Measurements from ENCODE around the gene TBL3.

Gene TBL3

DNA sequence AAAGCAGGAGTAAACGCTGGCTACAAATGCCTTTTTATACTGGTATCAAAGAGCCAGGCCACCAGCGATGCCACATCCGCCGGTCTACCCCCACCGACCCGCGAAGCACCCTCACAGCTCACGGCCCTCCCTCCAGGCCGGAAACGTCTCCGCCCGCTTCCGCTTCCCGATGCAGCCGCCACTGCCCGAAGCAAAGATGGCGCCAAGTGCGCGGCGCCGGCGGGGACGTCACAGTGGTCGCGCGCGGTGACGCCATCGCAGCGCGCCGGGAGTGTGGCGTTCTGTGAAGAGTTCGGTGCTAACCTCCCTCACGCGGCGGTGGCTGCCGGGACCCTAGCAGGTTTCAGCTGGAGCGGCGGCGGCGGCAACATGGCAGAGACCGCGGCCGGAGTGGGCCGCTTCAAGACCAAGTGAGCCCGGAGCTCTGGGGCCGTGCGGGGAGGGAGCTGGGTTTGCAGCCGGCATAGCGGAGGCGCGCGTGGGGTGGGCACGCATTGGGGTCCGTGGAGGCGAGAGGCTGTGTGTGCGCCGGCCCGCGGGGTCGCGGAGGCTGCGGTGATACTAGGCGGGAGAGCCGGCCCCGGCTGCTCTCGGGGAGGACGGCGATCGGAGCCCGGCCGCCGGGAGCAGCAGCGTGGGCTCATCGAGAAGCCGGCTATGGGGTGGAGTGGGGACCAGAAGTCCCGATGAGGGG is at the start of gene TBL3:
TBL3 (plus strand) TSS at position 258 of the 694 bp plus-strand sequence; CDS start at position 370, 112 bp downstream.
- TF ChIP-seq ISL1 (CRISPR knock-in tag; IDR thresholded peaks at IDR 0.05) (no peak), ZFP3 (CRISPR knock-in tag; IDR thresholded peaks at IDR 0.05) (0 out of 2 replicates have a peak, but pooled peaks have one; percentile 61), ZNF70 (CRISPR knock-in tag; IDR thresholded peaks at IDR 0.05) (no peak)
- peak; percentile 96 for ATAC-seq

DNA sequence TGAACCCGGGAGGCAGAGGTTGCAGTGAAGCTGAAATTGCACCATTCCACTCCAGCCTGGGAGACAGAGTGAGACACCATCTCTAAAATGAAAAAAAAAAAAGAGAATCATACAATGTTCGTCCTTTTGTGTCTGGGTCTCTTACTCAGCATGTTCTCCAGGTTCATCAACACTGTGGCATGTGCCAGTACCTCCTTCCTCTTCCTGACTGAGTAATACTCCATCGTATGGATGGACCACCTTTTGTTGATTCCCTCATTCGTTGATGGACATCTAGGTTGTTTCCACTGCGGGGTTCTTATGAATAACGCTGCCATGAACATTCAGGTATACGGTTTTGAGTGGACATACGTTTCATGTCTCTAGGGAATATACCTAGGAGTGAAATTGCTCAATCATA is 49.5 kb upstream of the TBL3 start:
- TF ChIP-seq BACH2 (CRISPR knock-in tag; IDR thresholded peaks at IDR 0.05; ENCODE audit: borderline replicate concordance) (no peak), PPARA (CRISPR knock-in tag; IDR thresholded peaks at IDR 0.05; ENCODE audit: borderline replicate concordance) (no peak), ZNF8 (CRISPR knock-in tag; IDR thresholded peaks at IDR 0.05) (no peak), SNAI2 (CRISPR knock-in tag; IDR thresholded peaks at IDR 0.05) (no peak), TOX (CRISPR knock-in tag; IDR thresholded peaks at IDR 0.05; ENCODE audit: borderline replicate concordance) (no peak), RARB (CRISPR knock-in tag; IDR thresholded peaks at IDR 0.05) (no peak), GLIS3 (CRISPR knock-in tag; IDR thresholded peaks at IDR 0.05) (no peak), ZFP3 (CRISPR knock-in tag; IDR thresholded peaks at IDR 0.05) (no peak), OSR1 (CRISPR knock-in tag; IDR thresholded peaks at IDR 0.05) (no peak), ZFP30 (CRISPR knock-in tag; IDR thresholded peaks at IDR 0.05) (no peak), ARNTL (CRISPR knock-in tag; IDR thresholded peaks at IDR 0.05; ENCODE audit: borderline replicate concordance, low read depth) (no peak), ISL1 (CRISPR knock-in tag; IDR thresholded peaks at IDR 0.05) (no peak)
- TF ChIP-seq, protein P1, sequence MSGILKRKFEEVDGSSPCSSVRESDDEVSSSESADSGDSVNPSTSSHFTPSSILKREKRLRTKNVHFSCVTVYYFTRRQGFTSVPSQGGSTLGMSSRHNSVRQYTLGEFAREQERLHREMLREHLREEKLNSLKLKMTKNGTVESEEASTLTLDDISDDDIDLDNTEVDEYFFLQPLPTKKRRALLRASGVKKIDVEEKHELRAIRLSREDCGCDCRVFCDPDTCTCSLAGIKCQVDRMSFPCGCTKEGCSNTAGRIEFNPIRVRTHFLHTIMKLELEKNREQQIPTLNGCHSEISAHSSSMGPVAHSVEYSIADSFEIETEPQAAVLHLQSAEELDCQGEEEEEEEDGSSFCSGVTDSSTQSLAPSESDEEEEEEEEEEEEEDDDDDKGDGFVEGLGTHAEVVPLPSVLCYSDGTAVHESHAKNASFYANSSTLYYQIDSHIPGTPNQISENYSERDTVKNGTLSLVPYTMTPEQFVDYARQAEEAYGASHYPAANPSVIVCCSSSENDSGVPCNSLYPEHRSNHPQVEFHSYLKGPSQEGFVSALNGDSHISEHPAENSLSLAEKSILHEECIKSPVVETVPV (CRISPR knock-in tag; IDR thresholded peaks at IDR 0.05), result no peak
- TF ChIP-seq, protein P2, sequence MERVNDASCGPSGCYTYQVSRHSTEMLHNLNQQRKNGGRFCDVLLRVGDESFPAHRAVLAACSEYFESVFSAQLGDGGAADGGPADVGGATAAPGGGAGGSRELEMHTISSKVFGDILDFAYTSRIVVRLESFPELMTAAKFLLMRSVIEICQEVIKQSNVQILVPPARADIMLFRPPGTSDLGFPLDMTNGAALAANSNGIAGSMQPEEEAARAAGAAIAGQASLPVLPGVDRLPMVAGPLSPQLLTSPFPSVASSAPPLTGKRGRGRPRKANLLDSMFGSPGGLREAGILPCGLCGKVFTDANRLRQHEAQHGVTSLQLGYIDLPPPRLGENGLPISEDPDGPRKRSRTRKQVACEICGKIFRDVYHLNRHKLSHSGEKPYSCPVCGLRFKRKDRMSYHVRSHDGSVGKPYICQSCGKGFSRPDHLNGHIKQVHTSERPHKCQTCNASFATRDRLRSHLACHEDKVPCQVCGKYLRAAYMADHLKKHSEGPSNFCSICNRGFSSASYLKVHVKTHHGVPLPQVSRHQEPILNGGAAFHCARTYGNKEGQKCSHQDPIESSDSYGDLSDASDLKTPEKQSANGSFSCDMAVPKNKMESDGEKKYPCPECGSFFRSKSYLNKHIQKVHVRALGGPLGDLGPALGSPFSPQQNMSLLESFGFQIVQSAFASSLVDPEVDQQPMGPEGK (CRISPR knock-in tag; IDR thresholded peaks at IDR 0.05; ENCODE audit: borderline replicate concordance), result no peak
- TF ChIP-seq, protein P3, sequence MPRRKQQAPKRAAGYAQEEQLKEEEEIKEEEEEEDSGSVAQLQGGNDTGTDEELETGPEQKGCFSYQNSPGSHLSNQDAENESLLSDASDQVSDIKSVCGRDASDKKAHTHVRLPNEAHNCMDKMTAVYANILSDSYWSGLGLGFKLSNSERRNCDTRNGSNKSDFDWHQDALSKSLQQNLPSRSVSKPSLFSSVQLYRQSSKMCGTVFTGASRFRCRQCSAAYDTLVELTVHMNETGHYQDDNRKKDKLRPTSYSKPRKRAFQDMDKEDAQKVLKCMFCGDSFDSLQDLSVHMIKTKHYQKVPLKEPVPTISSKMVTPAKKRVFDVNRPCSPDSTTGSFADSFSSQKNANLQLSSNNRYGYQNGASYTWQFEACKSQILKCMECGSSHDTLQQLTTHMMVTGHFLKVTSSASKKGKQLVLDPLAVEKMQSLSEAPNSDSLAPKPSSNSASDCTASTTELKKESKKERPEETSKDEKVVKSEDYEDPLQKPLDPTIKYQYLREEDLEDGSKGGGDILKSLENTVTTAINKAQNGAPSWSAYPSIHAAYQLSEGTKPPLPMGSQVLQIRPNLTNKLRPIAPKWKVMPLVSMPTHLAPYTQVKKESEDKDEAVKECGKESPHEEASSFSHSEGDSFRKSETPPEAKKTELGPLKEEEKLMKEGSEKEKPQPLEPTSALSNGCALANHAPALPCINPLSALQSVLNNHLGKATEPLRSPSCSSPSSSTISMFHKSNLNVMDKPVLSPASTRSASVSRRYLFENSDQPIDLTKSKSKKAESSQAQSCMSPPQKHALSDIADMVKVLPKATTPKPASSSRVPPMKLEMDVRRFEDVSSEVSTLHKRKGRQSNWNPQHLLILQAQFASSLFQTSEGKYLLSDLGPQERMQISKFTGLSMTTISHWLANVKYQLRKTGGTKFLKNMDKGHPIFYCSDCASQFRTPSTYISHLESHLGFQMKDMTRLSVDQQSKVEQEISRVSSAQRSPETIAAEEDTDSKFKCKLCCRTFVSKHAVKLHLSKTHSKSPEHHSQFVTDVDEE (CRISPR knock-in tag; IDR thresholded peaks at IDR 0.05), result no peak
- ATAC-seq, result no peak

DNA sequence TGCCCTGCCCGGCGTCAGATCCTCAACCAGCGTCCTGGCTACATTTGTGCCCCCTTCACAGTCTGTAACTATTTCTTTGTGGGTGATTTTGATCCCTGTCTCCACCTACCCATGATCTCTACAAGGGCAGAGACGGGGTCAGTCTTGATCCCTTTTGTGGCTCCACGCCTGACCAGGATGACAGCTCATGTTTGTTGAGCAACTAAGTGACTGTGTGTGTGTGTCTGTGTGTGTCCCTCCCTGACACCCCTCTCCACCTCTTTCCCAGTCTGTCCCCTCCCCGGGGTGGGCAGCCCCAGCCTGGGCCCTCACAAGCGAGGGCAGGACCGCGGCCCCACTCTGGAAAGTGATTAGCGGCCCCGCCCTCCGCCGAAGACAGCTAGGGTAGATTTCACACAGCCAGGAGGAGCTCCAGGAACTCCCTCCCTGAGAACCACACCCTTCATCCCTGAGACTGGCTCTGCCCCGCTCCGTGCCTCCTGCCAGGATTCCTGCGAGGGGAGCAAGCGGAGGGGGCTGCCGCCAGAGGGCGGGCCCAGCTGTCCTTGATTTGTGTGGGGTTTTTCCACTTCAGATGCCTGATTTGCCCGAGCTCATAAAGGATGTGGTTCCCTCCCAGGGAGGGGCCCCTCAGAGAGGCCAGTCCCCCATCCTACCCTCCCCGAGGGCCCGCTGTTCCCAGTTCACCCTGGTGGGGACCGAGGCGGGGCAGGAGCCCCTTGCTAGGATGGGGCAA is 48.4 kb upstream of the TBL3 start:
- peak; percentile 20; the same call in 2 of the 3 replicates for ATAC-seq
- TF ChIP-seq ESRRG (CRISPR knock-in tag; IDR thresholded peaks at IDR 0.05) (no peak), ZNF70 (CRISPR knock-in tag; IDR thresholded peaks at IDR 0.05) (no peak), TCF4 (CRISPR knock-in tag; IDR thresholded peaks at IDR 0.05; ENCODE audit: borderline replicate concordance) (no peak), ARNTL (CRISPR knock-in tag; IDR thresholded peaks at IDR 0.05; ENCODE audit: borderline replicate concordance, low read depth) (no peak), ZFP30 (CRISPR knock-in tag; IDR thresholded peaks at IDR 0.05) (no peak), RARB (CRISPR knock-in tag; IDR thresholded peaks at IDR 0.05) (no peak), ISL1 (CRISPR knock-in tag; IDR thresholded peaks at IDR 0.05) (no peak), ZNF8 (CRISPR knock-in tag; IDR thresholded peaks at IDR 0.05) (no peak), SNAI2 (CRISPR knock-in tag; IDR thresholded peaks at IDR 0.05) (no peak), OSR1 (CRISPR knock-in tag; IDR thresholded peaks at IDR 0.05) (no peak), BACH2 (CRISPR knock-in tag; IDR thresholded peaks at IDR 0.05; ENCODE audit: borderline replicate concordance) (no peak), GLIS3 (CRISPR knock-in tag; IDR thresholded peaks at IDR 0.05) (no peak)
- TF ChIP-seq, protein P4, sequence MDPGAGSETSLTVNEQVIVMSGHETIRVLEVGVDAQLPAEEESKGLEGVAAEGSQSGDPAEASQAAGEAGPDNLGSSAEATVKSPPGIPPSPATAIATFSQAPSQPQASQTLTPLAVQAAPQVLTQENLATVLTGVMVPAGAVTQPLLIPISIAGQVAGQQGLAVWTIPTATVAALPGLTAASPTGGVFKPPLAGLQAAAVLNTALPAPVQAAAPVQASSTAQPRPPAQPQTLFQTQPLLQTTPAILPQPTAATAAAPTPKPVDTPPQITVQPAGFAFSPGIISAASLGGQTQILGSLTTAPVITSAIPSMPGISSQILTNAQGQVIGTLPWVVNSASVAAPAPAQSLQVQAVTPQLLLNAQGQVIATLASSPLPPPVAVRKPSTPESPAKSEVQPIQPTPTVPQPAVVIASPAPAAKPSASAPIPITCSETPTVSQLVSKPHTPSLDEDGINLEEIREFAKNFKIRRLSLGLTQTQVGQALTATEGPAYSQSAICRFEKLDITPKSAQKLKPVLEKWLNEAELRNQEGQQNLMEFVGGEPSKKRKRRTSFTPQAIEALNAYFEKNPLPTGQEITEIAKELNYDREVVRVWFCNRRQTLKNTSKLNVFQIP (CRISPR knock-in tag; IDR thresholded peaks at IDR 0.05; ENCODE audit: borderline replicate concordance, low read depth), result no peak
- TF ChIP-seq, protein P3 (CRISPR knock-in tag; IDR thresholded peaks at IDR 0.05), result no peak
- TF ChIP-seq, protein P5, sequence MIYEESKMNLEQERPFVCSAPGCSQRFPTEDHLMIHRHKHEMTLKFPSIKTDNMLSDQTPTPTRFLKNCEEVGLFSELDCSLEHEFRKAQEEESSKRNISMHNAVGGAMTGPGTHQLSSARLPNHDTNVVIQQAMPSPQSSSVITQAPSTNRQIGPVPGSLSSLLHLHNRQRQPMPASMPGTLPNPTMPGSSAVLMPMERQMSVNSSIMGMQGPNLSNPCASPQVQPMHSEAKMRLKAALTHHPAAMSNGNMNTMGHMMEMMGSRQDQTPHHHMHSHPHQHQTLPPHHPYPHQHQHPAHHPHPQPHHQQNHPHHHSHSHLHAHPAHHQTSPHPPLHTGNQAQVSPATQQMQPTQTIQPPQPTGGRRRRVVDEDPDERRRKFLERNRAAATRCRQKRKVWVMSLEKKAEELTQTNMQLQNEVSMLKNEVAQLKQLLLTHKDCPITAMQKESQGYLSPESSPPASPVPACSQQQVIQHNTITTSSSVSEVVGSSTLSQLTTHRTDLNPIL (CRISPR knock-in tag; IDR thresholded peaks at IDR 0.05; ENCODE audit: low read depth), result no peak
- TF ChIP-seq, protein P2 (CRISPR knock-in tag; IDR thresholded peaks at IDR 0.05; ENCODE audit: borderline replicate concordance), result no peak

Data from SK-N-SH treated with all-trans-retinoic acid at 6 μM for 48 hours (cell line).